Smooth muscle cell (in vitro differentiated cells): Measurements from ENCODE around the gene LMNTD1. TPM values are rescaled to one million over a fixed set of nuclear protein-coding genes. Genes with fewer than 3 reads are reported as not detected.

Experiments used
- DNase-seq: peaks from one replicate; lab custom pipeline; 2025; ENCODE audit not compliant: unreplicated experiment; lab: John Stamatoyannopoulos, UW
- H2AFZ ChIP-seq: fragments of 200-600 bp; sonication (generic); 2 replicates; pipeline ENCODE4 v1.6.0; 2016; ENCODE audit warnings: antibody characterized with exemption, low read depth, mild to moderate bottlenecking
- H3F3A ChIP-seq: fragments of 200-600 bp; sonication (generic); 2 replicates; pipeline ENCODE4 v1.6.0; 2017; ENCODE audit warnings: antibody characterized with exemption, low read depth
- H3K27ac ChIP-seq: fragments of 200-600 bp; sonication (generic); 2 replicates; pipeline ENCODE4 v1.5.1; 2016; ENCODE audit warnings: low read depth, mild to moderate bottlenecking
- H3K27me3 ChIP-seq: fragments of 200-600 bp; sonication (generic); 2 replicates; pipeline ENCODE4 v1.6.1; 2016; ENCODE audit warnings: low read depth, mild to moderate bottlenecking
- H3K36me3 ChIP-seq: fragments of 200-600 bp; sonication (generic); 2 replicates; pipeline ENCODE4 v1.5.1; 2016; ENCODE audit warnings: low read depth
- H3K4me1 ChIP-seq: fragments of 200-600 bp; sonication (generic); 2 replicates; pipeline ENCODE4 v1.5.1; 2016; ENCODE audit warnings: low read depth
- H3K4me2 ChIP-seq: fragments of 200-600 bp; sonication (generic); 2 replicates; pipeline ENCODE4 v1.6.0; 2016; ENCODE audit warnings: mild to moderate bottlenecking
- H3K4me3 ChIP-seq: fragments of 200-600 bp; sonication (generic); 2 replicates; pipeline ENCODE4 v1.5.1; 2016; ENCODE audit warnings: mild to moderate bottlenecking
- H3K79me2 ChIP-seq: fragments of 200-600 bp; sonication (generic); 2 replicates; pipeline ENCODE4 v1.6.0; 2016; ENCODE audit warnings: low read depth, mild to moderate bottlenecking
- H3K9ac ChIP-seq: fragments of 200-600 bp; sonication (generic); 2 replicates; pipeline ENCODE4 v1.6.0; 2016; ENCODE audit warnings: low read depth
- H3K9me3 ChIP-seq: fragments of 200-600 bp; sonication (generic); replicated peaks from 2 replicates; pipeline ENCODE4 v1.5.1; 2016; ENCODE audit warnings: low read depth
- H4K20me1 ChIP-seq: fragments of 200-600 bp; sonication (generic); 2 replicates; pipeline ENCODE4 v1.6.0; 2016; ENCODE audit warnings: low read depth
- WGBS: methylation state at CpG from one replicate; pipeline ENCODE4 v1.1.7; 2016; ENCODE audit warnings: low lambda C conversion rate; 5-methylcytosine and 5-hydroxymethylcytosine counted together
- polyA plus RNA-seq: library from polyadenylated mRNA; unstranded; fragments of >200 nt; fragmentation: Nextera tagmentation; extraction: Ambion mirVana; gene quantifications from 2 replicates; pipeline ENCODE4 v1.2.1, GENCODE V29; 2016
- total RNA-seq: library from RNA; depleted of rRNA; stranded (reverse); fragments of >200 nt; gene quantifications from 2 replicates; pipeline ENCODE4 v1.2.3, GENCODE V29; 2014
- TF ChIP-seq, protein P1 (sequence below): fragments of 200-600 bp; sonication (generic); IDR thresholded peaks from 2 replicates; pipeline ENCODE4 v1.5.1; 2017; ENCODE audit warnings: borderline replicate concordance, mild to moderate bottlenecking, antibody characterized with exemption; ENCODE audit not compliant: insufficient read depth, poor library complexity, severe bottlenecking

The LMNTD1 gene
- total and polyA plus RNA-seq, 2 experiments from 2014 or later: not detected

DNA sequence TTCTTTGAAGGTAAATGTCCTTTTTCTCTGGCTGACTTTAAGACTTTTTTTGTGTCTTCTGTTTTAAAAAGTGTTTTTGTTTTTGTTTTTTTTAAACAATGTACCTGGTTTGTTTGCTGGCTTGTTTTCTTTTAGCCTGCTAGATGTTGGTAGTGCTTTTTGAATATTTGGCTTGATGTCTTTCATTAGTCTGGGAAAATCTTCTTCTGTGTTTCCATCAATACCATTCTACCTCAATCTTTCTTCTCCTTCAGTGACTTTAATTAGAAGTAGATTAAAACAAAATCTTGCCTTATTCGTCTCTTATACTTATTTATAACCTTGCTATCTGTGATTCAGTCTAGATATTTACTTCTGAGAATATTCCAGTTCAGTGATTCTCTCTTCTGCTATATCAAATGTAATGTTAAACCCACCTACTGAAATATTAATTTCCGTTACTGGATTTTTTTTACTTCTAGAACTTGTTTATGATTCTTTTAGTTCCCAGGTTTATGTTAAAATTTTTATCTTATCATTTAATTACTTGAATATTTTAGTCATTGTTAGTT is 21.5 kb downstream of the LMNTD1 start:
- Histone ChIP-seq H3K4me1 (no peaks in the 10 kb centered on the region), H3K9me3 (no peaks in the 10 kb centered on the region), H3F3A (no peaks in the 10 kb centered on the region), H3K36me3 (no peaks in the 10 kb centered on the region), H3K9ac (no peak overlapping the region), H3K27ac (no peak overlapping the region), H3K27me3 (no peaks in the 10 kb centered on the region), H2AFZ (no peak overlapping the region), H3K4me2 (no peak overlapping the region), H3K79me2 (no peaks in the 10 kb centered on the region), H3K4me3 (no peak overlapping the region), H4K20me1 (no peaks in the 10 kb centered on the region)
- TF ChIP-seq, protein P1, sequence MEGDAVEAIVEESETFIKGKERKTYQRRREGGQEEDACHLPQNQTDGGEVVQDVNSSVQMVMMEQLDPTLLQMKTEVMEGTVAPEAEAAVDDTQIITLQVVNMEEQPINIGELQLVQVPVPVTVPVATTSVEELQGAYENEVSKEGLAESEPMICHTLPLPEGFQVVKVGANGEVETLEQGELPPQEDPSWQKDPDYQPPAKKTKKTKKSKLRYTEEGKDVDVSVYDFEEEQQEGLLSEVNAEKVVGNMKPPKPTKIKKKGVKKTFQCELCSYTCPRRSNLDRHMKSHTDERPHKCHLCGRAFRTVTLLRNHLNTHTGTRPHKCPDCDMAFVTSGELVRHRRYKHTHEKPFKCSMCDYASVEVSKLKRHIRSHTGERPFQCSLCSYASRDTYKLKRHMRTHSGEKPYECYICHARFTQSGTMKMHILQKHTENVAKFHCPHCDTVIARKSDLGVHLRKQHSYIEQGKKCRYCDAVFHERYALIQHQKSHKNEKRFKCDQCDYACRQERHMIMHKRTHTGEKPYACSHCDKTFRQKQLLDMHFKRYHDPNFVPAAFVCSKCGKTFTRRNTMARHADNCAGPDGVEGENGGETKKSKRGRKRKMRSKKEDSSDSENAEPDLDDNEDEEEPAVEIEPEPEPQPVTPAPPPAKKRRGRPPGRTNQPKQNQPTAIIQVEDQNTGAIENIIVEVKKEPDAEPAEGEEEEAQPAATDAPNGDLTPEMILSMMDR: no peak
- WGBS: 49% methylated on average over 2 of the region's 2 CpGs
- no peak for DNase-seq

DNA sequence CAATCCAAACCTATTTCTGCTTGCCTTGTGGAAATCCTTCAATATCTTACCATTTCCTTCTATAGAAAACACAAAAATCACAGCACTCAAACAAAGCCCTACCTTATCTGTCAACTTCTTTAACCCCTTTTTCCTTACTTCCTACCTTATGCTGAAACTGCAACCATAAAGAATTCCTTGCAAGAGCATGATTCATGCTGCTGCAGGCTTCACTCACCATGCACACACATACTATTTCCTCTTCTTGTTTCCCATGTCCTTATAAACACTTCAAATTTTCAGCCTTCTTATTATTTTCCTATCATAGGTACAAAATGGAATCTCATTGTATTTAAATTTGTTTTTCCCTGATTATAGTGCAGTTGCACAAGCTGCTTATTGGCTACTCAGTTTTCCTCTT is 23.3 kb downstream of the LMNTD1 start:
- H3K4me1 ChIP-seq: no peaks in the 10 kb centered on the region
- H3K9ac ChIP-seq: no peak overlapping the region
- H3F3A ChIP-seq: no peaks in the 10 kb centered on the region
- H4K20me1 ChIP-seq: no peaks in the 10 kb centered on the region
- TF ChIP-seq, protein P1: no peak
- no peaks in the 10 kb centered on the region for H3K27me3 ChIP-seq
- no peak for DNase-seq
- H3K9me3 ChIP-seq: no peaks in the 10 kb centered on the region
- H3K4me3 ChIP-seq: no peak overlapping the region
- H3K4me2 ChIP-seq: no peak overlapping the region
- no peaks in the 10 kb centered on the region for H3K79me2 ChIP-seq
- no peak overlapping the region for H3K27ac ChIP-seq
- H3K36me3 ChIP-seq: no peaks in the 10 kb centered on the region
- H2AFZ ChIP-seq: no peak overlapping the region

- H3K4me1 ChIP-seq: no peaks in the 10 kb centered on the region
- WGBS: 79% methylated on average over 3 of the region's 3 CpGs
- DNase-seq: no peak
- no peak overlapping the region for H3K4me3 ChIP-seq
- H3K79me2 ChIP-seq: no peaks in the 10 kb centered on the region
- no peaks in the 10 kb centered on the region for H3K36me3 ChIP-seq
- H3K27me3 ChIP-seq: no peaks in the 10 kb centered on the region
- H3K9ac ChIP-seq: no peak overlapping the region
- TF ChIP-seq, protein P1: no peak
- no peak overlapping the region for H3K27ac ChIP-seq
- no peak overlapping the region for H3K4me2 ChIP-seq
- H2AFZ ChIP-seq: peak overlapping the region; percentile 35
- H3F3A ChIP-seq: no peaks in the 10 kb centered on the region
- no peaks in the 10 kb centered on the region for H4K20me1 ChIP-seq
- H3K9me3 ChIP-seq: no peaks in the 10 kb centered on the region
Observed at GRCh38 chr12:25526778-25527177, 26.3 kb downstream of the LMNTD1 start.

DNA sequence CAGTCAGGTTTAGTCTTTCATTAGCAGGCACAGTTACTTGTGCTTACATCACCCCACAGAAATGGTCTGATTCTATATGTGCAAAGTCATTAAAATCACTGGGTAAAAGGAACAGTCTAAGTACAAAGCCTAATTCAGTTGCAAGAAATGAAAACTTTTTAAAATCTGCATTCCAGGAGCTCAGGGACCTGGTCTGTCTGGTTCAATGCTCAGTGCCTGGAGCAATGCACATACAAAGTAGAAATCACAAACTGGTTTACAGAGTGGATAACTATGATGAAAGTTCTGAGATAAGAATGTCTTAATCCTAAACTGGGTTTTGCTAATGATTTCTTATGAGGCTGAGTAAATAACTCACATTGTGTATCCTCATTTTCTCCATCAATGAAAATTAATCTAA is 28.7 kb downstream of the LMNTD1 start:
- H3K9me3 ChIP-seq: no peaks in the 10 kb centered on the region
- H3K36me3 ChIP-seq: no peaks in the 10 kb centered on the region
- TF ChIP-seq, protein P1: no peak
- H3K79me2 ChIP-seq: no peaks in the 10 kb centered on the region
- peak overlapping the region; percentile 3 for H3K4me2 ChIP-seq
- H3K9ac ChIP-seq: no peak overlapping the region
- no peaks in the 10 kb centered on the region for H3F3A ChIP-seq
- peak overlapping the region; percentile 10 for H3K27ac ChIP-seq
- DNase-seq: no peak
- H2AFZ ChIP-seq: peak overlapping the region; percentile 10
- H3K4me3 ChIP-seq: no peak overlapping the region
- no peaks in the 10 kb centered on the region for H3K4me1 ChIP-seq
- no peaks in the 10 kb centered on the region for H4K20me1 ChIP-seq
- H3K27me3 ChIP-seq: no peaks in the 10 kb centered on the region
